Fibroblast of the conjunctiva (primary cell): ENCODE results near the gene NGLY1.

Source experiments
- DNase-seq: peaks from one replicate; pipeline ENCODE4 v3.0.0-alpha.2; 2010; ENCODE audit warnings: low read depth

The NGLY1 gene

GRCh38 chr3:25707268-25707926, 75.8 kb downstream of the NGLY1 start:
- DNase-seq = no peak

DNA sequence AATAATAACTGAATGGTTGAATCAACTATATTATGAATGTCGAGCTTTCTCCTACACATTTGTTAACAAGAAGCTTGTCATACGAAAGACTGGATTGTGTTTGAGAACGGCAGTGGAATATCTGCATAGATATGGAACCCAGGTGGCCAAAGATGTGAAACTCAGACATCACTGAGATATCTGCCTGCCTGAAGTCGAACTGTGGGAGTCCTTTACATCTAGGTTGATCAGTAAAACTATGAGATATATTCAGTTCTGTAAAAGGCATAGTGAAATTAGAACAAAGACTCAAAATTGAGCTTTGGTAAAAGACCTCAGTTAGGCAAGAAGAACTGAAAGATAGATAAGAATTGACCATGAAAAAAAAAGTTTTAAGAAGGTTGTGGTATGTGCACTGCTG, 77.0 kb downstream of the NGLY1 start:
- DNase-seq = no peak

- DNase-seq = no peak
Observed at GRCh38 chr3:25697553-25697952, 85.7 kb downstream of the NGLY1 start.

DNA sequence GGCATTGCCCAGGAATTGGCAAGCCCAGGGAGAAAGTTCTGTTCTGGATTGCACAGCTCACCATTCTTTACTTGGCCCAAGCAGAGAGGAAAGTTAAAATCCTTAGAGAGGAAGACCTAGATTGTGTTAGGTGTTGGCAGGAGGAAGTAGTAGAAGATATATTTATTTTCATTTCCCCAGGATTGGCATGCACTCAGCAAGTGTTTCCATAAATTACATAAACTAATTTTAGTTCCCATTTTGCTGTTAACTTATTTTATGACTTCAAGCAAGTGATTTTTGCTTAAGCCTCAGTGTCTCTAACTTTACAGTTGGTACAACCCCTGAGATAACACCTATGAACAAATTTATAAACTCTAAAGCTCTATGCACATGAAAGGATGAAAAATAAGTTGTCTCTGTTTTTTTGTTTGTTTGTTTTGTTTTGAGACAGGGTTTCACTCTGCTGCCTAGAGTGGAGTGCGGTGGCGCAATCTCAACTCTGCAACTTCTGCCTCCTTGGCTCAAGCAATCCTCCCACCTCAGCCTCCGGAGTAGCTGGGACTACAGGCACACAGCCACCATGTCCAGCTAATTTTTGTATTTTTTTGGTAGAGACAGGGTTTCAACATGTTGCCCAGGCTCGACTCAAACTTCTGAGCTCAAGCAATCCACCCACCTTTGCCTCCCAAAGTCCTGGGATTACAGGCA, 87.4 kb downstream of the NGLY1 start:
- DNase-seq = no peak

DNA sequence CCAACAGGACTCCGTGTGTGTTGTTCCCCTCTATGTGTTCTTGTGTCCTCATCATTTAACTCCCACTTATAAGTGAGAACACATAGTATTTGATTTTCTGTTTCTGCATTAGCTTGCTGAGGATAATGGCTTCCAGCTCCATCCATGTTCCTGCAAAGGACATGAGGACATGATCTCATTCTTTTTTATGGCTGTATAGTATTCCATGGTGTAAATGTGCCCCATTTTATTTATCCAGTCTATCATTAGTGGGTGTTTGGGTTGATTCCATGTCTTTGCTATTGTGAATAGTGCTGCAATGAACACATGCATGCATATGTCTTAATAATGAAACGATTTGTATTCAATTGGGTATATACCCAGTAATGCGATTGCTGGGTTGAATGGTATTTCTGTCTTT, 90.0 kb downstream of the NGLY1 start:
- no peak for DNase-seq

DNA sequence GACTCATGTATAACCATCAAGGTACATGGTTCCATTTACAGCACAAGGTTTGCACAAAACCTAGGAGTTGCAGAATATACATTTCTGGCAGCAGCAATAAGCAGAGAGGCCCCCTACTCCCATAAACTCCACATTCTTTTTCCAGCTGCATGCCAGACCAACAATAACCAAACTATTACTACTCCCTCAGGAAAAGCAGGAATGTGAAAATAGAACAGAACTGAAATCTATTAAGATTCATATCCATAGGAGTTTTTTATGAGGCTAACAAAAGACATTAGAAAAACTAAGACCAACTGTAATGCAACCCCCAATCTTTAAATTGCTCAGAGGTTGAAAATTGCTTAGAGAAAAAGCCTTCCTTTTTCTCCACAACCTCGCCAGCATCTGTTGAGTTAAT, 90.9 kb downstream of the NGLY1 start:
- DNase-seq = no peak

DNA sequence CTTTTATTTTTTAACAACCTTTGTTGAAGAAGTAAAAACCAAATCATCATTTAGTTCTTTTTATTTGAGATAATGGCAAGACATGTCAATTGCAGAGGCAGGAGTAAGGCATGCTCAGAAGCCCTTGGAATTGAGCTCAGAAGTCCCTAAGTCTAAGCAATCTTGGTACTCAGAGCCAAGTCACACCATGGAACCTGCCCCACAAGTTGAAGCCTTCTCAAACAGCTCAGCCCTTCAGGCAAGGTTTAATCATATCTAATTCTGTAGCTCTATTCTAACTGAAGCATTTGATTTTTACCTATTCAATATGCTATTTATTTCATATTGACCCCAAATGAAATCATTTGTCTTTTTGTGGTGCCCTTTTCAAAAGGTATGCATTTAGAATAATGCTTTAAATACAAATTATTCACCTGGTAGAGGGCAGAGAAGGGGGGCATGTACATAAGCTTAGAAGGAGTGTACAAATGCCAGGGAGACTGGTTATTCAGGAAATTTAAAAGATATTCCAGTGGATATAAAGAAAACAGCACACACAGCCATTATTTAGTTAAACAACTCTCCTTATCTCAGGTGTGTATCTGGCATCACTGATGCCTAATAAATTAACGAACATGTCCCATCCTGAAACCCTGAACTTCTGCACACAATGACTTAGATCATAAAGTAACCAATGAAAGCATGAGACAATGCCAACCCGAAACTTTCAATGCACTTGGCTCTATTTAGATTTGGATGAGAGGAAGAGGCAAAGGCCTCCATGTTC, 92.3 kb downstream of the NGLY1 start:
- no peak for DNase-seq

DNA sequence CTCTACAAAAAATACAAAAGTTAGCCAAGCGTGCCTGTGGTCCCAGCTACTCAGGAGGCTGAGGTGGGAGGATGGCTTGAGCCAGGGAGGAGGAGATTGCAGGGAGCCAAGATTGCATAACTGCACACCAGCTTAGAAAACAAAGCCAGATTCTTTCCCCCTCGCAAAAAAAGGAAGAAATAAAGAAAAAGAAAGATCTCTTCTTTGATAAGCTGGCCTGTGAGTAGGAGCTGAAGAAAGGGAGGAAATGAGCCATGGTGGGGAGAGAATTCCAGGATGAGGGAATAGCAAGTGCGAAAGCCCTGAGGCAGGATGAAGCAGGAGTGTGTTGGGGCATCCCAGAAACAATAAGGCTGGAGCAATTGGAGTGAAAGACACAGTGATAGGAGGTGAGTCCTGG, 94.0 kb downstream of the NGLY1 start:
- no peak for DNase-seq

DNA sequence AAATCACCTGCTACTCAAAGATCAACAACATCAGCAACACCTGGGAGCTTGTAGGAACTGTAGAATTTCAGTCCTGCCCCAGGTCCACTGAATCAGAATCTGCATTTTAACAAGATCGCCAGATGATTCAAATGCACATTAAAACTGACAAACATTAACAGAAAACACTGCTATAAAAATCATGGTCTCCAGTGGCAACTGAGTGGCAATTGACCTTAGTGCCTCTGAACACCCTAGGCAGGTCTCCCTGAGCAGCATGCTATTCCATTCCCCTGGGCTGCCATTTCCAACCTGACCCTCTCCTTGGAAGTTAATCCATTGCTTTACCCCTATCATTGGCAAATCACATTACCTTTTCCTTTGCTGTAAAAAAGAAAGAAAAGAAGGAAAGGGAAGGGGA, 95.5 kb downstream of the NGLY1 start:
- no peak for DNase-seq

DNA sequence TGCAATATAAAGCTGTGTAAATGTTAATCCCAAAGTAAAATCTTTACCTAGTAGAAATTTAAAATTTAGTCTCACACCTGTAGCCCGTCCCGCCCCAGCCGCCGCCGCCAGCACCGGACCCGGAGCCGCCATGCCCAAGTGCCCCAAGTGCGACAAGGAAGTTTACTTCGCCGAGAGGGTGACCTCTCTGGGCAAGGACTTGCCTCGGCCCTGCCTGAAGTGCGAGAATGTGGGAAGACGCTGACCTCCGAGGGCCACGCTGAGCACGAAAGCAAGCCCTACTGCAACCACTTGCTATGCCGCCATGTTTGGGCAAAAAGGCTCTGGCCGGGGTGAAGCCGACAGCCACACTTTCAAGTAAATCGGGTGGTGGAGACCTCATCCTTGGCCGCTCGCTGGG, 96.5 kb downstream of the NGLY1 start:
- DNase-seq = no peak

GRCh38 chr3:25683882-25684281, 99.4 kb downstream of the NGLY1 start:
- DNase-seq = no peak

- DNase-seq = no peak
Observed at GRCh38 chr3:25683410-25683809, 99.8 kb downstream of the NGLY1 start.

- DNase-seq = no peak
Observed at GRCh38 chr3:25679642-25680302, 103.5 kb downstream of the NGLY1 start.

DNA sequence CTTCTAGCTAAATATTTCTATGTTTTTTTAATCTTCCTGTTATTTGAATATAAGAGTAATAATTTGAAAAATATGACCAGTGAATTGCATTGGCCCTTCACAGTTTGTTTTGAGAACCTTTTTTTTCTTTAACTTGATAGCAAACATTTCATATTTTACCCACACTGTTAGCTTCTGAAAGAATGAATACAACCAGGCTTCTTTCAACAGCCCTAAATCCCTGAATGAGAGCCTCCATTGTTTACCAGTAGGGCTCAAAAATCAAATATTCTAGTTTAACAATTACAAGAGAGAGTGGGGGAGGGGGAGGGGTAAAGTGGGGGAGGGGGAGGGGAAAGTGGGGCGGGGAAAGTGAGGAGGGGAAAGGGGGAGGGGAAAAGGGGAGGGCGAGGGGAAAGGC, 104.1 kb downstream of the NGLY1 start:
- DNase-seq = no peak

GRCh38 chr3:25678581-25678980, 104.7 kb downstream of the NGLY1 start:
- no peak for DNase-seq

- DNase-seq = no peak
Observed at GRCh38 chr3:25677121-25677520, 106.1 kb downstream of the NGLY1 start.

- DNase-seq = no peak
Observed at GRCh38 chr3:25674670-25675069, 108.6 kb downstream of the NGLY1 start.

DNA sequence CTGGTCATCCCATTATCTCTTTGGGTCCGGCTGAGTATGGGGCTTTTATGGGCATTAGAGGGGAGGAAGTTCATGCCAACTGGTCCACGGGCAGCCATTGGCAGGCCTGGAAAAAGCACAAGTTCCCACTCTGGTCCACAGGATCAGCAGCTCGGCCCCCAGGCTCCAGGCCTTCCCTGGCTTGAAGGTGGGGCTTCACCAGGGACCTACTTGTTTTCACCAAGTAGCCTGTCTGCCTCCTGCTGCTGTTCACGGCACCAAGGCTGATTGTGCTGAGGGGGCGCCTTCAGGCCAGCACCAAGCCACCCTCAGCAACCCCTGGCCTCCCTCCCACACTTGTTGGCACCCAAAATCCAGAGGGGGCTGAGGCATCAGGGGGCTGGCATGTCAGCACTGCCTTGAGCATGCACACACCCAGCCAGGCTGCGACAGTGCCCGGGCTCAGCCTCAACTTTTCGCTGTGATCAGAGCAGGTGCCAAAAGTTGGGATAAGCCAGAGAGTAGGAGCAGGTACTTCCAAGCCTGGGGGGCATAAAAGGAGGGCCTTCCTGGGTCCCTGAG, 109.4 kb downstream of the NGLY1 start:
- DNase-seq = no peak
